ENCODE data around the gene ARHGAP28.
A peak's percentile ranks its signal among the peaks of the same experiment; 100 is the strongest.

The ARHGAP28 gene

GRCh38 chr18:6874315-6874714 lies 144.8 kb downstream of the ARHGAP28 start:
- no peak for DNase-seq (ENCODE audit: low read depth)

- no peak for DNase-seq (ENCODE audit: low read depth)
Measured at GRCh38 chr18:6875749-6876148, 146.2 kb downstream of the ARHGAP28 start.

- DNase-seq (ENCODE audit: low read depth): no peak
Measured at GRCh38 chr18:6876641-6877041, 147.1 kb downstream of the ARHGAP28 start.

- no peak for DNase-seq (ENCODE audit: low read depth)
Measured at GRCh38 chr18:6877288-6877687, 147.8 kb downstream of the ARHGAP28 start.

- DNase-seq (ENCODE audit: low read depth): no peak
Measured at GRCh38 chr18:6878556-6879297, 149.2 kb downstream of the ARHGAP28 start.

- no peak for DNase-seq (ENCODE audit: low read depth)
Measured at GRCh38 chr18:6879508-6880195, 150.1 kb downstream of the ARHGAP28 start.

GRCh38 chr18:6881034-6881820 lies 151.7 kb downstream of the ARHGAP28 start:
- DNase-seq (ENCODE audit: low read depth): no peak

GRCh38 chr18:6882401-6882800 lies 152.9 kb downstream of the ARHGAP28 start:
- no peak for DNase-seq (ENCODE audit: low read depth)

- DNase-seq (ENCODE audit: low read depth): no peak
Measured at GRCh38 chr18:6885006-6885481, 155.5 kb downstream of the ARHGAP28 start.

GRCh38 chr18:6885992-6886796 lies 156.7 kb downstream of the ARHGAP28 start:
- peak; percentile 33 for DNase-seq (ENCODE audit: low read depth)

GRCh38 chr18:6886797-6887330 lies 157.3 kb downstream of the ARHGAP28 start:
- no peak for DNase-seq (ENCODE audit: low read depth)

- no peak for DNase-seq (ENCODE audit: low read depth)
Measured at GRCh38 chr18:6891788-6892187, 162.3 kb downstream of the ARHGAP28 start.

GRCh38 chr18:6901286-6901926 lies 171.9 kb downstream of the ARHGAP28 start:
- DNase-seq (ENCODE audit: low read depth): no peak

- no peak for DNase-seq (ENCODE audit: low read depth)
Measured at GRCh38 chr18:6917072-6917471, 187.6 kb downstream of the ARHGAP28 start.

- peak; percentile 24 for DNase-seq (ENCODE audit: low read depth)
Measured at GRCh38 chr18:6920099-6920955, 190.8 kb downstream of the ARHGAP28 start.

GRCh38 chr18:6921571-6921970 lies 192.1 kb downstream of the ARHGAP28 start:
- no peak for DNase-seq (ENCODE audit: low read depth)

- no peak for DNase-seq (ENCODE audit: low read depth)
Measured at GRCh38 chr18:6923220-6923619, 193.7 kb downstream of the ARHGAP28 start.

GRCh38 chr18:6927153-6927552 lies 197.6 kb downstream of the ARHGAP28 start:
- no peak for DNase-seq (ENCODE audit: low read depth)

GRCh38 chr18:6928359-6928758 lies 198.8 kb downstream of the ARHGAP28 start:
- no peak for DNase-seq (ENCODE audit: low read depth)

All from HS-27A (cell line).